Measurements from ENCODE around the gene C5orf46.

Gene C5orf46

DNA sequence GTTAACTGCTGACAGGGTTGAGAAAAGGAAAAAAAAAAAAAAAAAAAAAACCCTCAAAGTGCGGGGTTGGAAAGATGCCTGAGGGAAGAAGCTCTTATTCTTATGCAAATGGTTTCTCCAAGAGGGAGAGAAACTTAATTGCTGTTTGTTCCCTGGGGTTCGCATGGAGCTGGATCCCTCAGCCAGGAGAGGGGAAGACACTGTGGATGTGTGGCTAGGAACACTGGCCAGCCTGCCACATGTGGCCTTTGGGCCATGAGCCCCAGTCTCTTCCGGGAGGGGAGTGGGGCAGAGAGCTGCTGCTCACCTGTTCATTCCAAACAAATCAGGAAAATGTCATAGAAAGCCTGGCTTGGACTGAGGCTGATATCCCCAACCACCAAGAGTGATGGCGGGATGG lies 37.2 kb downstream of the C5orf46 start:
- H3K79me2 ChIP-seq (ENCODE audit: low read length), result no peaks in the 10 kb centered on the region
- no peak overlapping the region for H3K9ac ChIP-seq (ENCODE audit: low read length)
- H3K9me3 ChIP-seq (replicated peaks; ENCODE audit: insufficient read depth, low read length), result no peaks in the 10 kb centered on the region
- no peak overlapping the region for H3K27ac ChIP-seq (ENCODE audit: low read length)
- no peaks in the 10 kb centered on the region for H4K20me1 ChIP-seq (ENCODE audit: insufficient read depth, low read length)
- no peak for DNase-seq
- no peak overlapping the region for H3K4me3 ChIP-seq (ENCODE audit: low read length)
- no peak for TF ChIP-seq EZH2 (optimal IDR thresholded peaks at IDR 0.05; ENCODE audit: low read depth, low read length)
- TF ChIP-seq EZH2phosphoT487 (IDR thresholded peaks at IDR 0.05; ENCODE audit: low read length), result no peak
- TF ChIP-seq, protein P1, sequence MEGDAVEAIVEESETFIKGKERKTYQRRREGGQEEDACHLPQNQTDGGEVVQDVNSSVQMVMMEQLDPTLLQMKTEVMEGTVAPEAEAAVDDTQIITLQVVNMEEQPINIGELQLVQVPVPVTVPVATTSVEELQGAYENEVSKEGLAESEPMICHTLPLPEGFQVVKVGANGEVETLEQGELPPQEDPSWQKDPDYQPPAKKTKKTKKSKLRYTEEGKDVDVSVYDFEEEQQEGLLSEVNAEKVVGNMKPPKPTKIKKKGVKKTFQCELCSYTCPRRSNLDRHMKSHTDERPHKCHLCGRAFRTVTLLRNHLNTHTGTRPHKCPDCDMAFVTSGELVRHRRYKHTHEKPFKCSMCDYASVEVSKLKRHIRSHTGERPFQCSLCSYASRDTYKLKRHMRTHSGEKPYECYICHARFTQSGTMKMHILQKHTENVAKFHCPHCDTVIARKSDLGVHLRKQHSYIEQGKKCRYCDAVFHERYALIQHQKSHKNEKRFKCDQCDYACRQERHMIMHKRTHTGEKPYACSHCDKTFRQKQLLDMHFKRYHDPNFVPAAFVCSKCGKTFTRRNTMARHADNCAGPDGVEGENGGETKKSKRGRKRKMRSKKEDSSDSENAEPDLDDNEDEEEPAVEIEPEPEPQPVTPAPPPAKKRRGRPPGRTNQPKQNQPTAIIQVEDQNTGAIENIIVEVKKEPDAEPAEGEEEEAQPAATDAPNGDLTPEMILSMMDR (IDR thresholded peaks at IDR 0.05; ENCODE audit: low read length), result no peak
- H3K9me2 ChIP-seq (replicated peaks; ENCODE audit: insufficient read depth, low read length), result no peaks in the 10 kb centered on the region
- H3K27me3 ChIP-seq (replicated peaks; ENCODE audit: insufficient read depth, low read length), result no peaks in the 10 kb centered on the region
- H3K36me3 ChIP-seq (replicated peaks; ENCODE audit: insufficient read depth, low read length), result no peaks in the 10 kb centered on the region
- H3K4me2 ChIP-seq (ENCODE audit: low read depth, low read length), result no peak overlapping the region
- no peak overlapping the region for H2AFZ ChIP-seq (ENCODE audit: low read length)
- H3F3A ChIP-seq (ENCODE audit: insufficient read depth, low read length), result no peaks in the 10 kb centered on the region
- no peaks in the 10 kb centered on the region for H3K4me1 ChIP-seq (ENCODE audit: low read length)

DNA sequence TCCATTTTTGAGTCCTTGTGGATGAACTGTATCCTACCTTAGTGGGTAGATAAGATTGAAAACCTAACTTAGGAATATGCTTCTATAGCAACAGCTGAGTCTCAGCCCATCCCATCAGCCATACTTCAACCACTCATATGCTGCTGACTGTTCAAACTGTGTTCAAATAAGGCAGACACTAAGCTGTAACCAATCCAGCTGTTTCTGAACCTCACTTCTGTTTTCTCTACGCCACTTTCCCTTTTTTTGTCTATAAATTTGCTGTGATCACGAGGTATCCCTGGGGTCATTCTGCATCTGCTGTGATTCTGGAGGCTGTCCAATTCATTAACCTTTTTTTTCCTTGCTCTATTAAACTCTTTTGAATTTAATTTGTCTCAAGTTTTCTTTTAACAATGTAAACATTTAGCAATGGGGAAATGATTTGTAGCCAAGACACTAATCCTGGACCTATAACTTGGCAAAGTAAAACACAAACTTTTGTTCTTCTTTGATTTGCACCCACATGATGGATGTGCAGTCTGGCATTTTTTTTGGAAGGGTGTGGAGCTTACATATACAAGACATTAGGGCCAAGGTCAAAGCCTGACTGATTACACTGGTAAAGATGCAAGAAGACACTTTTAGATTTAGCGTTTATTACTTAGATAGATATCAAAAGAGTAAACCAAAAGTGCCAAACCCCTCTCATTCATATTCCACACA lies 42.7 kb downstream of the C5orf46 start:
- Histone ChIP-seq H3K79me2 (ENCODE audit: low read length) (no peaks in the 10 kb centered on the region), H3K9ac (ENCODE audit: low read length) (no peak overlapping the region), H3K4me1 (ENCODE audit: low read length) (no peaks in the 10 kb centered on the region), H3F3A (ENCODE audit: insufficient read depth, low read length) (no peaks in the 10 kb centered on the region), H3K4me2 (ENCODE audit: low read depth, low read length) (no peak overlapping the region), H3K27ac (ENCODE audit: low read length) (no peak overlapping the region), H3K27me3 (replicated peaks; ENCODE audit: insufficient read depth, low read length) (no peaks in the 10 kb centered on the region), H3K9me2 (replicated peaks; ENCODE audit: insufficient read depth, low read length) (no peaks in the 10 kb centered on the region), H3K4me3 (ENCODE audit: low read length) (no peak overlapping the region), H3K36me3 (replicated peaks; ENCODE audit: insufficient read depth, low read length) (no peaks in the 10 kb centered on the region), H2AFZ (ENCODE audit: low read length) (no peak overlapping the region), H4K20me1 (ENCODE audit: insufficient read depth, low read length) (no peaks in the 10 kb centered on the region), H3K9me3 (replicated peaks; ENCODE audit: insufficient read depth, low read length) (no peaks in the 10 kb centered on the region)
- no peak for TF ChIP-seq EZH2 (optimal IDR thresholded peaks at IDR 0.05; ENCODE audit: low read depth, low read length)
- TF ChIP-seq EZH2phosphoT487 (IDR thresholded peaks at IDR 0.05; ENCODE audit: low read length), result no peak
- TF ChIP-seq, protein P1 (IDR thresholded peaks at IDR 0.05; ENCODE audit: low read length), result no peak
- no peak for DNase-seq

DNA sequence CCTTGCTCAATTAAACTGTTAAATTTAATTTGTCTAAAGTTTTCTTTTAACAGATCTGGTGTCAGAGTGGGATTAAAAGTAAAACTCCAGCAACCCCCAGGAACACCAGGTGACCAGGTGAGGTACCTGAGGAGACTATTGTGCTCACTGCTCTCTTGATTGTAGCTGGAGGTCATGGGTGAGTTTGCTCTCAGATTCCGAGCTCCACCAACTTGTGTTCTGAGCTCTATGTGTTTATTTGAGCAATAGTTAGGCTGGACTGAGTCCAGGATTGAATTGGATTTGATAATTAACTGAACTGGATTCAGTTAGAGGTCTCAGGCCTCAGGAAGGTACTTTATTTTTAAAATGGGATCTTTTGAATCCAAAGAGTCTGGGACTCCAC lies 45.7 kb downstream of the C5orf46 start:
- Histone ChIP-seq H2AFZ (ENCODE audit: low read length) (no peak overlapping the region), H3K79me2 (ENCODE audit: low read length) (no peaks in the 10 kb centered on the region), H3K9me2 (replicated peaks; ENCODE audit: insufficient read depth, low read length) (no peaks in the 10 kb centered on the region), H3K27ac (ENCODE audit: low read length) (no peak overlapping the region), H3K9ac (ENCODE audit: low read length) (no peak overlapping the region), H3F3A (ENCODE audit: insufficient read depth, low read length) (no peaks in the 10 kb centered on the region), H4K20me1 (ENCODE audit: insufficient read depth, low read length) (no peaks in the 10 kb centered on the region), H3K4me2 (ENCODE audit: low read depth, low read length) (no peak overlapping the region), H3K9me3 (replicated peaks; ENCODE audit: insufficient read depth, low read length) (no peaks in the 10 kb centered on the region), H3K4me3 (ENCODE audit: low read length) (no peak overlapping the region), H3K27me3 (replicated peaks; ENCODE audit: insufficient read depth, low read length) (no peaks in the 10 kb centered on the region), H3K4me1 (ENCODE audit: low read length) (peaks cover 5% of the 10 kb centered on the region), H3K36me3 (replicated peaks; ENCODE audit: insufficient read depth, low read length) (no peaks in the 10 kb centered on the region)
- no peak for DNase-seq
- TF ChIP-seq, protein P1 (IDR thresholded peaks at IDR 0.05; ENCODE audit: low read length), result no peak
- no peak for TF ChIP-seq EZH2 (optimal IDR thresholded peaks at IDR 0.05; ENCODE audit: low read depth, low read length)
- TF ChIP-seq EZH2phosphoT487 (IDR thresholded peaks at IDR 0.05; ENCODE audit: low read length), result no peak

Data from MM.1S (cell line).